HTR-8/SVneo (cell line): ENCODE results near the gene FNDC8.

Experiments used
- DNase-seq: peaks from one replicate; pipeline ENCODE4 v3.0.0; 2011; ENCODE audit warnings: low spot score, mixed read lengths; ENCODE audit not compliant: insufficient read length
- FAIRE-seq: peaks from 2 replicates; lab custom pipeline; 2011; peaks lifted over from hg19 to GRCh38; lab: Jason Lieb, UNC

Gene FNDC8

GRCh38 chr17:35121315-35121714 lies at the start of gene FNDC8:
FNDC8 (plus strand) TSS chr17:35121615; CDS start chr17:35121694, 79 bp downstream.
- FAIRE-seq = no peak

DNA sequence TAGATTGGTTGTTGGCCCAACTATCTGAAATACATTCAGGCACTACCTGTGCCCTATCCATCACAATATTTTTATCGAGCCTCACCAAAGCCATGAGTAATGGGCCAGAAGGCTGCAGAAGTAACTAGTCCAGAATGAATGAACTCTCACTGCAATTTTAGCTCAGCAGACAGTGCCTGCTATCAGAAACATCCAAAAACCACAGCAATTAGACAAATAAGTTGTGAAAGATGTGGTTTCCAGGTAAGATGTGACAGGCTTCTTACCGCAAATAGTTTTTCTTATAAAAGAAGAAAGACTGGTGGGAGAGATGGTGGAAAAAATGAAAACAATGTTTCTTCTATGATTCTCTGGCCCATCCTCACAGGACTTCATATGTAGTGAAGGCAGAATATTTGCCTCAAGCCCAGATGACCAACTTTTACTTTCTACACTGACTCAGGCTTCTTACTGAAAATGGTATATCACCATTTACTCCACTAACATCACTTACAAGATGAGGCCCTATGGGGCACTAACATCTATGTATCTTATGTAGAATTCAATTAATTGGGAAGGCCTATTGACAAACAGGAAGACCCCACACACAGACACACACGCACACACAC lies 48.1 kb upstream of the FNDC8 start:
- no peak for FAIRE-seq
- DNase-seq = no peak

More at GRCh38 chr17:35121315-35121714, at the start of gene FNDC8:
- no peak for DNase-seq

GRCh38 chr17:35073991-35074627 lies 47.3 kb upstream of the FNDC8 start:
- DNase-seq (no peak), FAIRE-seq (no peak)

GRCh38 chr17:35074711-35075707 lies 46.4 kb upstream of the FNDC8 start:
- no peak for FAIRE-seq

DNA sequence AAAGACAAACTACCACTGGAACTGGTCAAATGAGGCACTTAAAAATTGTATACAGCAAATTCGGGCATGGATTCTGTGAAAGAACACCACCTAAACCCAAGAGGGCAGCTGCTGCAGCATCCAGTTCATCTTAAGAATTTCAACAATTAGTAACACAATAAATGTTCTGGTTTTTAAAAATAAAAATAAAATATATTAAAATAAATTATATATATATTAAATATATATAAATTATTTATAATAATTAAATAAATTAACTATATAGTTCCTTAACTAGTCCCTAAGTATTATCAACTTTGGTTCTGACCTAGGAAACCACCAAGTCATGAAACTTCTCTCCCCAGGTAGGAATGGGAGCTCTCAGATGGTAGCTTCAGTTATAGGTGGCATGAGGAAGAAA lies 44.5 kb upstream of the FNDC8 start:
- no peak for FAIRE-seq
- no peak for DNase-seq

More at GRCh38 chr17:35074711-35075707, 46.4 kb upstream of the FNDC8 start:
- no peak for DNase-seq

- DNase-seq = no peak
- FAIRE-seq = no peak
Measured at GRCh38 chr17:35079547-35080423, 41.6 kb upstream of the FNDC8 start.

DNA sequence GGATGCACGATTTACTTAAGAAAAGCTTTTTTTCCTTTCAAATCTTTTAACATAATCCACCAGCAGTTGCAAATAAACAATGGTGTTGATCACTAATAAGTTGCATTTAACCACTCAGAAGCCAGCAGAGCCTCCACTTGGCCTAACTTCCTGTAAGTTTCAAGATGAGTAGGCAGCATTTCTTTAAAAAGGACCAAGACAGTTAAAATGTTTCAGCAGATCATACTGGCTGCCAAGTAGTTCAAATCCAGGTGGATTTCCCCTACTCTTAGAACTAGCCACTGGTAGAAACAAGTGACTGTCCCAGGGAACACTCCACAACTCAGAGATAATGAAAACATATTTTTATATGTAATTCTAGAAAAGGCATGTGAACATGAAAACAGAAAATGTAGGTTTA lies 40.9 kb upstream of the FNDC8 start:
- FAIRE-seq (no peak), DNase-seq (no peak)

- DNase-seq = no peak
- FAIRE-seq = no peak
Measured at GRCh38 chr17:35081638-35082037, 39.8 kb upstream of the FNDC8 start.

DNA sequence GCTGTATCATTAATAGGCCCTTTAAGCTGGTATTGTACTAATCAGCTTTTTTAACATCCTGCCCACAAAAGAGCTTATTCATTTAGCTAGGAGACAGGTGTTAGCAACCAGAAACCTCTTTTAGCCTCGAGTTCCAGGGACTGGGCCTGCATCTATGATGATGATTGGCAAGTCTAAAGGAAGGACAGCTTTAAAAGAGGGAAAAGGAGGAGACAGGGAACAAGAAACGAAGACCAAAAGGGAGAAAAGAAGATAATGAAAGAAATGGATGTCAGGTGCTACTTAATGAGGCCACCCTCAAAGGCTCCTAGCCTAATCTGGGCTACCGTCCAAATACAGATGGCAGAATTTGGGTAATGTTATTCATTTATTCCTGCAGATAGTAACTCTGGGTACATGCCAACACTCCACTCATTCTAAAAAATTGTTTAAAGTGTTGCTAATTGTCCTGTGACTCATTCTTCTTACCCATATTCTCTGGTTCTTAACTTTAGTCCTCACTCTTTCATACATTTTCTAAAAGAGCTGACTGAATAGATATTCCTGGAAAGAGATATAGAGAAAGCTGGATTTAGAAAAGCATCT lies 39.2 kb upstream of the FNDC8 start:
- DNase-seq (peak; percentile 30), FAIRE-seq (no peak)

DNA sequence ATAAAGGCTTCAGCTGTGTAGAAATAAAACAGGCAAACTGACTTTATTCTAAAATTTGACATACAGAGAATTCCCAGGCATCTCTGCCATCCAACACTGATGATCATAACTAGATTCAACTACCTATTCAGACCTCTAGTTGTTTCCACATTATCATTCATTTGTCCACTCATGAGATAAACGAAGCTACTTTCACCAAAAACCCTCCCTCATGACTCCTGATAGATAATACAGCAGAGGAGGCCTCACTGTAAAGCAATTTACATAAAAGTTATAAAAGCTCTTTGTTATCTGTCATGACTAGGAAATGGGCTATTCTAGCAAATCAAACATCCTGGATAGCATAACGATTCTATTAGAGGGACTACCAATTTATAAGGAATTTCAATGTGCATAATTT lies 38.3 kb upstream of the FNDC8 start:
- FAIRE-seq (no peak), DNase-seq (no peak)

DNA sequence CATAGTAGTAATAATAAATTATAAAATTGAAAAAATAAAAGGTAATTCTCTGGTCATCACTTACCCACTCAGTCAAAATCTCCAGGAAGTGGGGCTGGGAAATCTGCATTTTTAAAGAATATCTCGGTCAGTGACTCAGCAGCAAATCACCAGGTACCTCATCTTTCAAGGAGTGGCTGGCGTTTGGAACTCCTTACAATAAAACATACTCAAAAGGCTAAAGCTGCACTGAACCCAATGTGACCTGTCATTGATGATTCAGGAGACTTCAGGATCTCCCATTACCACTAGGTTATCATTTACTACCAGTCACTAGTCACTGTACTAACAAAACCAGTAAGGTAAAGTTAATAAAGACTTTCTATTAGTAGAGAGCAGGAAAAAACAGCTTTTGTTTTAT lies 36.4 kb upstream of the FNDC8 start:
- DNase-seq (peak; percentile 23), FAIRE-seq (no peak)

DNA sequence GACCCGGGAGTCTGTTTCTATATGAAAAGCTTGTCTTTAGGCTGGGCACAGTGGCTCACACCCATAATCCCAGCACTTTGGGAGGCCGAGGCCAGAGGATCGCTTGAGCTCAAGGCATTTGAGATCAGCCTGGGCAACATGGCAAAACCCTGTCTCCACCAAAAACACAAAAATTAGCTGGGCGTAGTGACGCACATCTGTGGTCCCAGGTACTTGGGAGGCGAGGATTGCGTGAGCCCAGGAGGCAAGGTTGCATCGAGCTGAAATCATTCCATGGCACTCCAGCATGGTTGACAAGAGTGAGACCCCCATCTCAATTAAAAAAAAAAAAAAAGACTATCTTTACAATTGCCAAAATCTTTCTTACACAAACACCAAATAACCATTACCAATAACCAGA lies 35.3 kb upstream of the FNDC8 start:
- DNase-seq (no peak), FAIRE-seq (no peak)

GRCh38 chr17:35086931-35087573 lies 34.4 kb upstream of the FNDC8 start:
- no peak for FAIRE-seq

GRCh38 chr17:35087731-35088355 lies 33.6 kb upstream of the FNDC8 start:
- FAIRE-seq (no peak), DNase-seq (peak; percentile 18)

More at GRCh38 chr17:35086931-35087573, 34.4 kb upstream of the FNDC8 start:
- no peak for DNase-seq

DNA sequence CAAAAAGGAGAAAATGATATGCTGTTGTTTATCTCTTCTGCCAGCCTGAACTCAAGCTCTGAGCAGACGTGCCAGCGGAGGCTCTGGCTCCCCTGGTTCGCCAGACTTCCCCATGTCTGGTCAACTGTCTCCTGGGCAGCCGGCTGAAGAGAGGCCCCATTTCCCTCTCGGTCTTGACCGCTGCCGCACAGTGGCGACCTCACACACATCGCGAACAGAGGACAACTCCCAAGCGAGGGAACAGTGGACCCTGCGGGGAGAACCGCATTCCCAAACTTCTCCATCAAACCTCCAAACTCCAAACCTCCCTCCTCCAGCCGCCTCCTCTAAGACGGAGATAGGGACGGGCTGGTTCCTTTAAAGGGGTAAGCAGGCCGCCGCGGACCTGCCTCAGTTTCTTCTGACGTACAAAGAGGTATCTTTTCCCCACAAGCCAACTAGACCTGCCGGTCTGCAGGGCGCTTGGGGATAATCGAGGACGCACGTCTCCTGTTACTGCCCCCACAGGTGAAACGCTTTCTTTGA lies 33.0 kb upstream of the FNDC8 start:
- DNase-seq (peak; percentile 48), FAIRE-seq (peak; percentile 77)

GRCh38 chr17:35088881-35089585 lies 32.4 kb upstream of the FNDC8 start:
- DNase-seq = peak; percentile 84
- FAIRE-seq = peak; percentile 54

GRCh38 chr17:35089586-35090296 lies 31.7 kb upstream of the FNDC8 start:
- DNase-seq = peak; percentile 31
- no peak for FAIRE-seq
